HG03354 (cell line): Measurements from ENCODE around the gene KCND3.

Experiments used
- ATAC-seq: cut with Tn5 transposase; IDR thresholded peaks from one replicate; pipeline ENCODE4 v1.9.1; 2021; ENCODE audit warnings: mild to moderate bottlenecking; ENCODE audit not compliant: unreplicated experiment, poor library complexity, severe bottlenecking

The KCND3 gene

GRCh38 chr1:111862599-111862998, 126.9 kb downstream of the KCND3 start:
- no peak for ATAC-seq

GRCh38 chr1:111861523-111861922, 127.9 kb downstream of the KCND3 start:
- ATAC-seq = no peak

GRCh38 chr1:111857194-111857651, 132.2 kb downstream of the KCND3 start:
- no peak for ATAC-seq

GRCh38 chr1:111856411-111857185, 132.9 kb downstream of the KCND3 start:
- no peak for ATAC-seq

GRCh38 chr1:111855260-111855659, 134.2 kb downstream of the KCND3 start:
- no peak for ATAC-seq

GRCh38 chr1:111852261-111852721, 137.2 kb downstream of the KCND3 start:
- ATAC-seq = no peak

GRCh38 chr1:111851552-111851951, 137.9 kb downstream of the KCND3 start:
- ATAC-seq = no peak

GRCh38 chr1:111850109-111850508, 139.4 kb downstream of the KCND3 start:
- ATAC-seq = no peak

GRCh38 chr1:111848852-111849545, 140.5 kb downstream of the KCND3 start:
- no peak for ATAC-seq

- ATAC-seq = no peak
Observed at GRCh38 chr1:111847466-111847865, 142.0 kb downstream of the KCND3 start.

GRCh38 chr1:111846842-111847241, 142.6 kb downstream of the KCND3 start:
- ATAC-seq = no peak

- ATAC-seq = no peak
Observed at GRCh38 chr1:111843177-111843576, 146.3 kb downstream of the KCND3 start.

- ATAC-seq = no peak
Observed at GRCh38 chr1:111842411-111842810, 147.1 kb downstream of the KCND3 start.

GRCh38 chr1:111841746-111842145, 147.7 kb downstream of the KCND3 start:
- ATAC-seq = no peak

GRCh38 chr1:111841189-111841588, 148.3 kb downstream of the KCND3 start:
- no peak for ATAC-seq

- ATAC-seq = no peak
Observed at GRCh38 chr1:111837393-111837792, 152.1 kb downstream of the KCND3 start.

GRCh38 chr1:111836111-111836510, 153.4 kb downstream of the KCND3 start:
- no peak for ATAC-seq

- no peak for ATAC-seq
Observed at GRCh38 chr1:111835514-111835913, 154.0 kb downstream of the KCND3 start.

GRCh38 chr1:111834956-111835355, 154.5 kb downstream of the KCND3 start:
- ATAC-seq = no peak

- ATAC-seq = no peak
Observed at GRCh38 chr1:111833334-111833733, 156.1 kb downstream of the KCND3 start.

GRCh38 chr1:111832521-111833155, 156.8 kb downstream of the KCND3 start:
- no peak for ATAC-seq
